Muscle layer of colon (tissue), 2 donors: ENCODE results near the gene ARPC3.
"Not testable (repeated sequence)": the region's sequence is repeated elsewhere in the genome, so short reads cannot be mapped to it uniquely, and the experiment has no call there.

Experiments
- H3K27ac ChIP-seq: one replicate; pipeline ENCODE4 v1.7.0; 2013; ENCODE audit warnings: low read depth, mild to moderate bottlenecking, low read length, moderate library complexity
- H3K27me3 ChIP-seq, 2 donors: one replicate each; pipeline ENCODE4 v1.7.0; 2013; ENCODE audit warnings: low read length in 2 of 2, mild to moderate bottlenecking in 2 of 2; ENCODE audit not compliant: insufficient read depth in 2 of 2, control insufficient read depth in 1 of 2
- H3K36me3 ChIP-seq: one replicate; pipeline ENCODE4 v1.7.0; 2013; ENCODE audit warnings: mild to moderate bottlenecking, low read length; ENCODE audit not compliant: insufficient read depth
- H3K4me1 ChIP-seq: one replicate; pipeline ENCODE4 v1.7.0; 2013; ENCODE audit warnings: mild to moderate bottlenecking, low read length; ENCODE audit not compliant: insufficient read depth
- H3K4me3 ChIP-seq, 2 donors: one replicate each; pipeline ENCODE4 v1.7.0; 2013; ENCODE audit warnings: low read length in 2 of 2, low read depth in 1 of 2, mild to moderate bottlenecking in 1 of 2, moderate library complexity in 1 of 2
- H3K9ac ChIP-seq: one replicate; pipeline ENCODE4 v1.7.0; 2013; ENCODE audit warnings: low read length
- H3K9me3 ChIP-seq: one replicate; pipeline ENCODE4 v1.7.0; 2013; ENCODE audit warnings: mild to moderate bottlenecking, low read length
- donor health status: abdominal sarcoma.
- donor health status: Adenocarcinoma of cecum.

Gene ARPC3

DNA sequence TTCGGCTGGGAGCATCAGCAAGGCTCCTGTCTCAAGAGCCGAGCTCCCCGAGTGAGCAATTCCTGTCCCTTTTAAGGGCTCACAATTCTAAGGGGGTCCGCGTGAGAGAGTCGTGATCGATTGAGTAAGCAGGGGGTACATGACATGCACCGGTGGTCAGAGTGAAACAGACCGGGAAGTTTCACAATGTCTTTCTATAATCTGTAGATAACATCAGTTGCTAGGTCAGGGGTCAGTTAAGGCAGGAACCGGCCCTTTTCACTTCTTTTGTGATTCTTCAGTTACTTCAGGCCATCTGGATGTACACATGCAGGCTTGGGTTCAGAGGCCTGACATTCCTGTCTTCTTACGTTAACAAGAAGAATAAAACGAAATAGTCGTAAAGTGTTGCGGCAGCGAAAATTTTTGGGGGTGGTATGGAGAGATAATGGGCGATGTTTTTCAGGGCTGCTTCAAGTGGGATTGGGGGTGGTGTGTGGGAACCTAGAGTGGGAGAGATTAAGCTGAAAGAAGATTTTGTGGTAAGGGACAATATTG lies 44.9 kb downstream of the ARPC3 start:
- H3K4me3 ChIP-seq, H3K4me1 ChIP-seq, H3K27me3 ChIP-seq, H3K27ac ChIP-seq, H3K9me3 ChIP-seq, H3K9ac ChIP-seq: not testable (repeated sequence)
- peaks cover 11% of the 10 kb centered on the region for H3K36me3 ChIP-seq

DNA sequence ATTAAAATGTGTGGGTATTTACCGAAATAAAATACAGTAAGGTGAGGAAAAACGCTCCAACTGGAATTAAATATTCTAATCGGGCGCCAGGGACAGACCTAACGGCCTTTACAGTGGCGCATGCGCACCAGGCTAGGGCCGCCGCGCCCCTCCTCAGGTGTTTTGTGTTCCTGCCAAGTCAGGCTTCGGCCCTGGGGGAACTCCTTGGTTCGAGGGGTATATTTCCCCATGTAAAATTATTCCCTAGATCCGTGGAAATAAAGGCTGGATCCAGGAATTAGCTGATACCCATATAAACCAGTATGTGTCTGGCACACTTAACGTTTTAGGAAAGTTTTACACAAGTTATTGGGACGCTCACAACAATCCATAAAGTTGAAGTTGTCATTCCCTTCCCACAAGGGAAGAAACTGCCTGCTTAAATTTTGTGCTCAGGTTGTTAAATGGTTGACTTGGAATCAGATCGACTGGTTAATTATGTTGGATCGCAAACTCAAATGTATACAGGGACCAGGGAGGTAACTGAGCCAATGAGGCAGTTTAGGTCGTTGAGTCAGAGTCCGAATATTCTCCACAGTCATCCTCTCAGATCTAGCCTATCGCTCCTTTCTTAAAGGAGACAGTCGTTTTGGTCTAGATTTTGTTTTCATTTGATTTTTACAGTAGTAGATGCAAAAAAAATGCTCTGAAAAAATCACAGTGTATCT lies 46.0 kb downstream of the ARPC3 start:
- H3K9me3 ChIP-seq: no peaks in the 10 kb centered on the region
- no peaks in the 10 kb centered on the region for H3K27me3 ChIP-seq
- H3K36me3 ChIP-seq: peaks cover 13% of the 10 kb centered on the region
- peak overlapping the region; percentile 76 to 88 for H3K4me3 ChIP-seq
- peak overlapping the region; percentile 98 for H3K9ac ChIP-seq
- peaks cover 14% of the 10 kb centered on the region for H3K4me1 ChIP-seq
- H3K27ac ChIP-seq: peak overlapping the region; percentile 74

DNA sequence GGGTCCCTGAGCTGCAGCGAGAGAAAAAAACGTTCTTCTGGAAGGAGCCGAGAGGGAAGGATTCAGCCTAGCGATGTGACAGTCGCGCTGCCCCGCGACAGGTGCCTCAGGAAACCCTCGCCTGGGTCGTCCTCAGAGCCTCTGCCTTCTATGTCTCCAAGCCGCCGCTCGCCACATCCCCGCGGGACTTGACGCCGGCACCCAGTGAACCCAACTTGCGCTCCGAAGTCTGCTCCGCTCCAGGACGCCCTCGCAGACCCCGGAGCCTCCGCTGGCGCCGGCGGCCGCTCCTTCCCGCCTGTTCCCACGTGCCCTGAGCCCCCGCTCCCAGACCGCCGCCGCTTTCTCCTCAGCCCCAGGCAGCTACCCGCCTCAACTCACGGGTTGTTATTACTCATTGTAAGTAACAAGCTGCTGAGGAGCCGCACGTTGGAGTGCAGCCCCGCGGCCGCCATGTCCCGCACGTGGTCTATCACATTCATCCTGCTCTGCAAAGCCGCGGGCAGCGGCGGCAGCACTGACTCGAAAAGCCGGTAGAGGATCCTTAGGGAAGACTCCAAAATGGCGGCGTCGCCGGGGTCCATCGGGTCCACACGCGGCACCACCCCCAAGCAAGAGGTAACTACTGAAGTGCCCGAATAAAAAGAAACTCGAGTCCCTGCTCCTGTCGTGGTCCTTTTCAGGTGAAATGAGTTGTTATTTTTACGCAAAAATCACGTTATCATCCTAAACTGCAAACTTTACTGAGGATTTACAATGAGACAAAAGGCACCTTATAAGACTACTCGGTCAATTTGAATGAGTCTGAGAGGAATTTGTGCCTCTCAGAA lies 46.8 kb downstream of the ARPC3 start, which contains the start of gene ANAPC7:
Gene ANAPC7, minus strand, starts transcription at position 563 of the 830 bp plus-strand sequence. Its CDS starts 81 bp downstream, at position 482.
- Histone ChIP-seq H3K4me1 (peaks cover 14% of the 10 kb centered on the region), H3K9ac (peak within 1 kb of the TSS; percentile 98), H3K4me3 (peak within 1 kb of the TSS; percentile 76 to 88), H3K27me3 (no peaks in the 10 kb centered on the region), H3K9me3 (no peaks in the 10 kb centered on the region), H3K27ac (peak within 1 kb of the TSS; percentile 74), H3K36me3 (peaks cover 13% of the 10 kb centered on the region)
